DOHH2 (cell line): Measurements from ENCODE around the gene SRR.
A peak's percentile ranks its signal among the peaks of the same experiment; 100 is the strongest.

Experiments
- H3F3A ChIP-seq: fragments of 200-600 bp; sonication (generic), shearing (Covaris generic); 2 replicates; pipeline ENCODE4 v1.6.0; 2016; ENCODE audit warnings: antibody characterized with exemption, mild to moderate bottlenecking; ENCODE audit not compliant: control insufficient read depth, insufficient read depth
- H3K27ac ChIP-seq: fragments of 200-600 bp; sonication (generic); 2 replicates; pipeline ENCODE4 v1.5.1; 2014; ENCODE audit warnings: low read depth, mild to moderate bottlenecking, low read length, moderate library complexity
- H3K27me3 ChIP-seq: fragments of 200-600 bp; sonication (generic); 2 replicates; pipeline ENCODE4 v1.6.1; 2014; ENCODE audit warnings: mild to moderate bottlenecking, low read length, mixed read lengths; ENCODE audit not compliant: control insufficient read depth
- H3K36me3 ChIP-seq: fragments of 200-600 bp; sonication (generic); 2 replicates; pipeline ENCODE4 v1.6.1; 2014; ENCODE audit warnings: mild to moderate bottlenecking, low read length, moderate library complexity, mixed read lengths; ENCODE audit not compliant: control insufficient read depth
- H3K4me1 ChIP-seq: fragments of 200-600 bp; sonication (generic); 2 replicates; pipeline ENCODE4 v1.6.1; 2014; ENCODE audit warnings: mild to moderate bottlenecking, low read length, mixed read lengths; ENCODE audit not compliant: control insufficient read depth
- H3K4me2 ChIP-seq: fragments of 200-600 bp; sonication (generic); 2 replicates; pipeline ENCODE4 v1.6.0; 2014; ENCODE audit warnings: mild to moderate bottlenecking, low read length, moderate library complexity
- H3K4me3 ChIP-seq: fragments of 200-600 bp; sonication (generic); 2 replicates; pipeline ENCODE4 v1.5.1; 2014; ENCODE audit warnings: mild to moderate bottlenecking, low read length, mixed read lengths
- H3K79me2 ChIP-seq: fragments of 200-600 bp; sonication (generic); 2 replicates; pipeline ENCODE4 v1.6.1; 2014; ENCODE audit warnings: mild to moderate bottlenecking, low read length, mixed read lengths; ENCODE audit not compliant: control insufficient read depth
- H3K9me2 ChIP-seq: fragments of 200-600 bp; sonication (generic); replicated peaks from 2 replicates; pipeline ENCODE4 v1.6.1; 2014; ENCODE audit warnings: mild to moderate bottlenecking, low read length, mixed read lengths; ENCODE audit not compliant: control insufficient read depth
- H3K9me3 ChIP-seq: fragments of 200-600 bp; sonication (generic); 2 replicates; pipeline ENCODE4 v1.6.1; 2014; ENCODE audit warnings: antibody characterized with exemption, low read length, mixed read lengths; ENCODE audit not compliant: control insufficient read depth, insufficient read depth
- H4K20me1 ChIP-seq: fragments of 200-600 bp; sonication (generic); 2 replicates; pipeline ENCODE4 v1.6.0; 2014; ENCODE audit warnings: low read depth, mild to moderate bottlenecking, antibody characterized with exemption, low read length, moderate library complexity; ENCODE audit not compliant: control insufficient read depth, insufficient read depth
- EZH2phosphoT487 ChIP-seq: fragments of 200-600 bp; sonication (generic); IDR thresholded peaks from 2 replicates; pipeline ENCODE4 v1.6.1; 2017; ENCODE audit warnings: borderline replicate concordance, mild to moderate bottlenecking, antibody characterized with exemption, low read length, moderate library complexity, mixed read lengths
- TF ChIP-seq, protein P1 (sequence below): fragments of 200-600 bp; sonication (generic); IDR thresholded peaks from one replicate; pipeline ENCODE4 v1.5.1; 2014; ENCODE audit warnings: antibody characterized with exemption, mild to moderate bottlenecking, low read depth, low read length; ENCODE audit not compliant: poor library complexity, severe bottlenecking

The SRR gene

DNA sequence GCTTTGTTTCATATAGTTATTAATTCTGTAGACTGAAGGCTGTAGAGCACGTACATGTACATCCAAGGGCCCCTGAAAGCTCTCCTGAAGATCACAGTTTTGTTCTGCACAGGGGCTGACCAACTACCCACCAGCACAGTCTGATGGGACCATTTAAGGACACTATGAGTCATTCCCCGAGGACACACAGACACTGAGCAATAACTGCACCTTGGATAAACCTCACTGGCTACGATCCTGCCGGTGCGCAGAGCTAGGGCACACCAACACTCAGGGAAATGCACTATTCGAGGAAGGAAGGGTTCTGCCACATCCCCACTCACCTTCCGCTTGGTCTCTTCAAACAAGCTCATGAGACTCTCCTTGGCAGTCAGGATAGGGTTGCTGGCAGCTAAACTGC is 20.4 kb upstream of the SRR start:
- H3K9me2 ChIP-seq, result no peaks in the 10 kb centered on the region
- no peaks in the 10 kb centered on the region for H3K9me3 ChIP-seq
- H3K27me3 ChIP-seq, result no peaks in the 10 kb centered on the region
- peaks cover 65% of the 10 kb centered on the region for H3K36me3 ChIP-seq
- H3K4me1 ChIP-seq, result no peaks in the 10 kb centered on the region
- no peak overlapping the region for H3K4me2 ChIP-seq
- no peak overlapping the region for H3K27ac ChIP-seq
- H3F3A ChIP-seq, result peaks cover 13% of the 10 kb centered on the region; the same call in 1 of the 2 replicates
- TF ChIP-seq, protein P1, sequence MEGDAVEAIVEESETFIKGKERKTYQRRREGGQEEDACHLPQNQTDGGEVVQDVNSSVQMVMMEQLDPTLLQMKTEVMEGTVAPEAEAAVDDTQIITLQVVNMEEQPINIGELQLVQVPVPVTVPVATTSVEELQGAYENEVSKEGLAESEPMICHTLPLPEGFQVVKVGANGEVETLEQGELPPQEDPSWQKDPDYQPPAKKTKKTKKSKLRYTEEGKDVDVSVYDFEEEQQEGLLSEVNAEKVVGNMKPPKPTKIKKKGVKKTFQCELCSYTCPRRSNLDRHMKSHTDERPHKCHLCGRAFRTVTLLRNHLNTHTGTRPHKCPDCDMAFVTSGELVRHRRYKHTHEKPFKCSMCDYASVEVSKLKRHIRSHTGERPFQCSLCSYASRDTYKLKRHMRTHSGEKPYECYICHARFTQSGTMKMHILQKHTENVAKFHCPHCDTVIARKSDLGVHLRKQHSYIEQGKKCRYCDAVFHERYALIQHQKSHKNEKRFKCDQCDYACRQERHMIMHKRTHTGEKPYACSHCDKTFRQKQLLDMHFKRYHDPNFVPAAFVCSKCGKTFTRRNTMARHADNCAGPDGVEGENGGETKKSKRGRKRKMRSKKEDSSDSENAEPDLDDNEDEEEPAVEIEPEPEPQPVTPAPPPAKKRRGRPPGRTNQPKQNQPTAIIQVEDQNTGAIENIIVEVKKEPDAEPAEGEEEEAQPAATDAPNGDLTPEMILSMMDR, result no peak
- no peaks in the 10 kb centered on the region; the same call in 1 of the 2 replicates for H3K79me2 ChIP-seq
- H3K4me3 ChIP-seq, result no peak overlapping the region
- peaks cover 4% of the 10 kb centered on the region; the same call in 1 of the 2 replicates for H4K20me1 ChIP-seq

DNA sequence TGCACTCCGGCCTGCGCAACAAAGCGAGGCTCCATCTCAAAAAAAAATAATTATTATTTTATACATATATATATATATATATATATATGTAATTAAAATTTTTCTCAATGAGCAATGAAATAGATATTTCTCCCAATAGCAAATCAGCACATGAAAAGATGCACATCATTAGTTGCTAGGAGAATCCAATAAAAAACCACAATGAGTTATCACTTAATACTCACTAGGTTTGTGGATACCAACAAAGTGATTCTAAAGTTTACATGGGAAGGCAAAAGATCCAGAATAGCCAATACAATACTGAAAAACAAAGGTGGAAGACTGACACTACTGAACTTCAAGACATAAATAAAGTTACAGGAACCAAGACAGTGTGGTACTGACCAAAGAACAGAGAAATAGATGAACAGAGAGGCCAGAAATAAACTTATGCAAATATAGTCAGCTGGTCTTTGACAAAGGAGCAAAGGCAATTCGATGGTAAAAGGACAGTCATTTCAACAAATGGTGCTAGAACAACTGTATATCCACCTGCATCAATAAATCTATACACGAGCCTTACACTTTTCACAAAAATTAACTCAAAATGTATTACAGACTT is 13.8 kb upstream of the SRR start:
- no peak overlapping the region for H3K27ac ChIP-seq

DNA sequence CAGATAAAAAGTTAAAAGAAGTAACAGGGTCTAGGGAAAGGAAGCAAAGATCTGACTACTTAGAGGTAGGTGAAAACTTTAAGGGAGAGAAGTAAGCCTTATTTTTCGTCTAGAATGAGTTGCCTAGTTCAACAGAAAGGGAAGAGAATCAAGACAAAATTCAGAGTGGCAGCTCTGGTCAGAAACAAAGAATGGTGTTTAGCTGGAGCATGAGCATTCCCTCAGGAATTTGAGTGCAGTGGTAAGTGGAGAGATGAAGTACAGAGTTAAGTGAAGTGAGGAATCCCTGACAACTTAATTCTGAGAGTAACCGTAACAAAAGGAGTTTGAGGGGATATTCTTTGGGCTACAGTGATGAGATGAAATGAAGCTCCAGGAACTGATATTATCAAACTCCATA is 11.7 kb upstream of the SRR start:
- no peaks in the 10 kb centered on the region for H3K27me3 ChIP-seq
- no peaks in the 10 kb centered on the region for H3K9me2 ChIP-seq
- no peaks in the 10 kb centered on the region; the same call in 1 of the 2 replicates for H4K20me1 ChIP-seq
- H3F3A ChIP-seq, result peaks cover 2% of the 10 kb centered on the region; the same call in 1 of the 2 replicates
- peaks cover 16% of the 10 kb centered on the region for H3K79me2 ChIP-seq
- no peak overlapping the region for H3K27ac ChIP-seq
- H3K36me3 ChIP-seq, result peaks cover 78% of the 10 kb centered on the region
- H3K4me2 ChIP-seq, result no peak overlapping the region
- H3K4me3 ChIP-seq, result no peak overlapping the region
- H3K4me1 ChIP-seq, result peaks cover 10% of the 10 kb centered on the region
- no peak for TF ChIP-seq EZH2phosphoT487
- TF ChIP-seq, protein P1, result no peak
- no peaks in the 10 kb centered on the region for H3K9me3 ChIP-seq

More for the DNA sequence above, 13.8 kb upstream of the SRR start:
- no peaks in the 10 kb centered on the region for H3K27me3 ChIP-seq
- H3K79me2 ChIP-seq, result peaks cover 4% of the 10 kb centered on the region
- peak overlapping the region; percentile 36 for H3K4me3 ChIP-seq
- TF ChIP-seq, protein P1, result no peak
- no peak for TF ChIP-seq EZH2phosphoT487
- H3K36me3 ChIP-seq, result peaks cover 65% of the 10 kb centered on the region
- H3K4me2 ChIP-seq, result peak overlapping the region; percentile 55
- H3F3A ChIP-seq, result peaks cover 4% of the 10 kb centered on the region; the same call in 1 of the 2 replicates
- H3K9me2 ChIP-seq, result no peaks in the 10 kb centered on the region
- H3K9me3 ChIP-seq, result no peaks in the 10 kb centered on the region
- no peaks in the 10 kb centered on the region; the same call in 1 of the 2 replicates for H4K20me1 ChIP-seq
- H3K4me1 ChIP-seq, result peaks cover 10% of the 10 kb centered on the region
